Stimulated activated CD8-positive, alpha-beta memory T cell treated with anti-CD3 and anti-CD28 coated beads, Interleukin-12 subunit alpha, Interleukin-12 subunit beta, amount 100 ng/mL, for 24 hours (primary cell): Measurements from ENCODE around the gene C1orf21.

Experiments used
- DNase-seq: peaks from one replicate; pipeline ENCODE4 v3.0.0-alpha.2; 2020; ENCODE audit errors: extremely low read depth

Gene C1orf21

GRCh38 chr1:184412472-184412871 is 25.6 kb downstream of the C1orf21 start:
- DNase-seq, result no peak

DNA sequence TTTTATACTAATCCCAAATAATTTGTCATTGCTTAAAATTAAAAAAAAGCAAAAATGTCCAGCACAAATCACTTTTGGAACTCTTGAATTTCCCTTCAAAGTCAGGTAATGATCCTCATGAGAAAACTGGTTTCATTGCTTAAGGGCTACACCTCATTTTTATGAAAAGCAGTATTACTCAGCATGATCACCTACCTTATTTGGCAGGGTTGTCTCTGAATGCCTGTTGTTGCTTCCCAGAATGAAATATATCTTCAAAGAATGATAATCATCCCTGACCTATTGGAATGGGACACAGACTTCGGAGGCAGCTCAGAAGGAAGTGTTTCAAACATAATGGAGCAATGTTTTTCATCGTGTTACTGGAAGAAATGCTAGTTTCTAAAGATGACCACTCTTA is 29.7 kb downstream of the C1orf21 start:
- DNase-seq, result no peak

- DNase-seq, result no peak
Measured at GRCh38 chr1:184416946-184417345, 30.1 kb downstream of the C1orf21 start.

DNA sequence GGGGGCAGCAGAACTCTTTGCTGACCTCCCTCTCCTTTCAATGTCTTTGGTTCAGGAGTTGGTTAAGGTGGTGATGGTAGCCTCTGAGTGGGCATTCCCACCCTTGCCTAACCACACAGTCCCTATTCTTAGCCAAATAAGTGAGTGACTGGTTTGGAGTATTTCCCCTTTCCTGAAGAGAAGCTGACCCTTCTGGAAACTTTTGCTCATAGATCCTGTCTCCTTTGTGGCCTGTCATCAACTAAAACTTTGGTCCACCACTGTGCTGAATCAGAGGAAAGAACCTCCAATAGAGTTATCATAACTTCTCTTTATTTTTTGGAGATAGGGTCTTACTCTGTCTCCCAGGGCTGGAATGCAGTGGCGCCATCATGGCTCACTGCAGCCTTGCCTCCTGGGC is 31.1 kb downstream of the C1orf21 start:
- no peak for DNase-seq

GRCh38 chr1:184418652-184419349 is 32.0 kb downstream of the C1orf21 start:
- DNase-seq, result no peak

GRCh38 chr1:184419350-184420161 is 32.7 kb downstream of the C1orf21 start:
- DNase-seq, result no peak

DNA sequence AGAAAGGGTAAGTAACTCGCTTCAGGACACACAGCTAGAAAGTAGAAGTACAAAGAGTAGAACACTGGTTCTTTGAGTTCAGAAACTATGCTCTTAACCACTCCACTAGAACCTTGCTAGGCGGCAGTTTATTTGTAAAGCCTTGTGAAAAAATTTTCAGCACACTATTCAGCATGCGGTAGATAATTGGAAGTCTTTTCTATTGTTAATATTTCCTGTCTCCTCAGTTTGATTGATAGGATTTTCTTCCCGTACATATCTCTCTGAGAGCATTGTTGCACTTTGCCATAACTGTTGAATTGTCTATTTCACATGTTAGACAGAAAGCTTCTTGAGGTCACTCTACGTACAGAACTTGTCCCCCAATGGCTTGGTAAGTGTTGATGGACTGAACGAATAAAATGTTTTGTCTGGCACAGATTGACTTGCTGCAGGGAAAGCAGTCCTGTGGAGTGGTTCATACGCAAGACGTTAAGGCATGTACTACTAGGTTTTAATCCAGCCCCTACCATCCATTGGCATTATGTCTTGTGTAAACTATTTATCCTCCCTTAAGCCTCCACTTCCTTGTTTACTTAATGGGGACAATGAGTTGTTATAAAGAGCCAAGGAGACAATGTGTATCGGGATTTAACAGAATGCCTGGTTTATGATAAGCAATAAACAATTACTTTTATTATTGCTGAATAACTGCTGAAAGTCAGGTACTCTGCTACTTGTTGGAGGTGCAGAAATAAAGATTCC is 35.8 kb downstream of the C1orf21 start:
- no peak for DNase-seq

DNA sequence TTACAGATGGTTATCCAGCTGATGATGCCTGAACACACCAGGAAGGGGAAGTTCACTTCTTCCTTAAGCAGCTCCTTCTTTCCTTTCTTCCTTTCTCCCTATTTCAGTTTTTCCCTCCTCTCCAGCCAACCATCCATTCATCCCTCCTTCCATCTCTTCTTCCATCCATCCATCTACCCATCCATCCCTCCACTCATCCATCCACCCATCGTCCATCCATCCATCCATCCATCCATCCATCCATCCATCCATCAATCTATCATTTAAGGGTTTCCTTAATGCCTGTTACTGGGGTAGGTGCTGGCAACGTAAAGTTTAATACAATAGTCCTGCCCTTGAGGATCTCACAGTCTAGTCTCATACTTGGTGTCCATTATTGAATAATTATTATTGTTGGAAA is 36.8 kb downstream of the C1orf21 start:
- DNase-seq, result no peak

DNA sequence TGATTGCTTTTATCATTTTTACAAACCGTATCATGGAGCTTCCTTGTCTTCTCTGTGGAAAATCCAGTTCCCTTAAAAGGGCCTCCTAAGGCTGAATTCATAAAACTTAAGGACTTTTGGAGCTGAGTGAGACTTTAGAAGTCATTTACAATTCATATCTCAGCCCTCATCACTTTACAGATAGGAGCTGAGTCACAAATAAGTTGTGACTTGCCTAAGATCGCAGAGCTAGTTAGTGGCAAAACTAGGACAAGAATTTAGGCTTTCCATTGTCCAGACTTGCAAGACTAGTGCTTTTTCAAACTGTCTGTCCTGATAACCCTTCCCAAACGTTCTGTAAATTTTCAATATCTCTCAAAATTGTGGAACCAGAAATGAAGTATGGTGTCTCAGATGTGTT is 37.3 kb downstream of the C1orf21 start:
- no peak for DNase-seq

DNA sequence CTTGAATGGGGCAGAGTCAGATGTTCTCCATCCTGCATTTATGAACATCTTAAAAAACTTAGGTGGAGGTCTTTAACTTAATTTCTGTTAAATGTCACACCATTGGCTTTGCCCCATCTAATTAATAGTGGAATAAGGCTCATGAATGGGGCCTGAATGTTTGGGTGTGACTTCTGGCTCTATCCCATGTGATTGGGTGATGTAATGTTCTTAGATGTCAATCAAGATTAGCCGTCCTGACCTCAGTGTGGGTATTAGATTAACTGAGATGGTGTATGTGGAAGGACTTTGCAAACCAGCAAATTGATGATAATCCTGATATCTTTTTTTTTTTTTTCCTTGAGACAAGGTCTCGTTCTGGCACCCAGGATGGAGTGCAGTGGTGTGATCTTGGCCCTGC is 38.1 kb downstream of the C1orf21 start:
- DNase-seq, result no peak

GRCh38 chr1:184425449-184426277 is 38.8 kb downstream of the C1orf21 start:
- DNase-seq, result no peak

GRCh38 chr1:184426278-184426674 is 39.4 kb downstream of the C1orf21 start:
- no peak for DNase-seq

GRCh38 chr1:184427722-184428121 is 40.9 kb downstream of the C1orf21 start:
- DNase-seq, result no peak

DNA sequence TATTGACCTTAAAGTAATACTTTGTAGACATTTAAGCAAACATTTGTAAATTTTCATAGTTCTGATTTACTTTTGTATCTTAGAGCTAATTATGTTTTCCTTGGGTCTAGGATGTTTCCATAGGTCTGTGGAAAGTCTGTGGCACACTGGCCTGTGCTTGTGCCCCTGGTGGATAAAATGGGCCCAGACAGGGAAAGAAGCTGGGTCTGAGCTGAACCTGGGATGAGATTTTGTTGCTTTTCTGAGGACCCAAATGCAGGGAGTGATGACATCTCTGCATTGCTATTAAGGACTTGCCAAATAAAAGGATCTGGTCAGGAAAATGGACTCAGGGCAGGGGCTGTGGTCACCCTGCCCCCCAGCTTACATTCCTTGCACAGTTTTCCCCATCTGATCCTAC is 41.8 kb downstream of the C1orf21 start:
- no peak for DNase-seq

GRCh38 chr1:184429335-184429734 is 42.5 kb downstream of the C1orf21 start:
- no peak for DNase-seq

GRCh38 chr1:184433956-184434502 is 47.2 kb downstream of the C1orf21 start:
- DNase-seq, result no peak

DNA sequence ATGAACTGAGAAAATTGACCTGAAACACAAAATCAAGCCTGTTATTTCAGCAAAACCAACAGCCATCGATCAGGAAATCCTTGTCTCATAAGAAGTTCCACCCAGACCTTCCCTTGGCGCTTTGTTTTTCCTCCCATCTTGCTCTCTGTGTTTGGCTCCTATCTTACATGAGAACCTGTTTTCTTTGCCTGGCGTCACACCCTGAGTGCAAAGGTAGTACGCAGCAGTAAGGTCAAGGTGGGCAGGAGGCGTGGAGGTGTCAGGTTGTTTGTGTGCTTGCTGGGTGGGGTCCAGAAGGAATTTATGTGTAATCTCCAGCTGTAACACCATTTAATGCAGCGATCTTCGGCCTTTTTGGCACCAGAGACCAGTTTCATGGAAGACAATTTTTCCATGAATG is 50.5 kb downstream of the C1orf21 start:
- DNase-seq, result no peak

GRCh38 chr1:184438363-184438762 is 51.5 kb downstream of the C1orf21 start:
- no peak for DNase-seq

DNA sequence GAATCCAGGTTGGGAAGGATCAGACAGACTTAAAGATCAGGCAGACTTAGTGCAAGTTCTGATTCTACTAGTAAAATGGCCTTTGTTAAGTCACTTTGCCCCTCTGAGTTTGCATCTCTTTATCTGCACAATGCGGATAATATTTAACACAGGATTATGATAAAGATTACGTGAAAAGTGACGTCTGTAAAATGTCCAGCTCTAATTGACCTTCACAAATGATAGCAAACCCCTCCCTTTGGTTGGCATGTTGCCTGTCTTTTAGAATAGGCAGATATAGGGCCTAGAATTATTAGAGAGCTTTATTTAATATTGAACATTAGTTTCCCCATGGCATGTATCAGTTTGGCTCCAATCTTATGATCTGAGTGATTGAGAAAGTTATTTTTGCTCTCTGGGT is 55.4 kb downstream of the C1orf21 start:
- DNase-seq, result no peak

DNA sequence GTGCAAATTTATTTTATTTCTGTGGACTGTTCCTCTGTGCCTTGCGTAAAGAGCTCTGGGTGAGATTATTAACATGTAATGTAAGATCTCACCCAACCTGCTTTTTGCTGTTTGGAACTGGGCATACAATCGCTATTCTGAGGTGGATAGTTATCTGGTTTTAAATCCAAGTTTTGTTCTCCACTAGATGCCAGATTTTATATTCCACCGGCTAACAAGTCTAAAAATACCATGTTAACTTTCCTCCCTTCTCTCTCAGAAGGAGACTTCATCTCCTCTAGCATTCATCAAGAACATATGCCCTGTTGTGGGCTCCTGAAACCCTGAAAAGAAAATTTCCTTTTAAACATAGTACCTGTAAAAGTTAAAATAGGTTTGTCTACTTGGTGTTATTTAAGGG is 56.4 kb downstream of the C1orf21 start:
- no peak for DNase-seq

GRCh38 chr1:184443624-184444023 is 56.8 kb downstream of the C1orf21 start:
- no peak for DNase-seq

GRCh38 chr1:184445997-184446396 is 59.2 kb downstream of the C1orf21 start:
- DNase-seq, result no peak
